Ecto neural progenitor cell (in vitro differentiated cells): ENCODE data around the gene DGLUCY.
"Not testable (repeated sequence)": the region's sequence is repeated elsewhere in the genome, so short reads cannot be mapped to it uniquely, and the experiment has no call there.

Experiments
- DNase-seq: peaks from one replicate; pipeline ENCODE4 v3.0.0-alpha.2; 2018; ENCODE audit warnings: low spot score

DGLUCY gene

DNA sequence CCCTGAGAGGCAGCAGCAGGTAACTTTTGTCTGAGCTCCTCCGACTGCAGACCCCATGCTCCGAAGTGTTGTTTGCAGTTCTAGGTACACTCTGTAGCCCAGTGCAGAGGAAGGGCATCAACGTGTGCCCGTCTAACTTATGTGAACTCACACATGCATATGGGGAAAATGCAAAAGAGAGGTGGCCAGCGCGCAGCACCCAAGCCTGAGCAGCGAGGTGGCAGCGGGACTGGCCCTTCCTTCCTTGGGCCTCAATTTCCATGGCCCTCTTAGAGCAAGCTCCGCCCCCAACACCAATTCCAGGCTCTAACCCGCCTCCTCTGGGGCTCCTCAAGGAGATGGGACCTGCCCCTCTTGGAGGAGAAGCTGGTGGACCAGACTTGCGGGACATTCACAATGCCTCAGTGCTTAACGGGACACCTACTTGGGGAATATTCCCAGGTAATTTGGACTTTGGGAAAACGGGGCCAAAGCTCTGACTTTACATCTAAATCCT, 102.9 kb downstream of the DGLUCY start:
- no peak for DNase-seq

DNA sequence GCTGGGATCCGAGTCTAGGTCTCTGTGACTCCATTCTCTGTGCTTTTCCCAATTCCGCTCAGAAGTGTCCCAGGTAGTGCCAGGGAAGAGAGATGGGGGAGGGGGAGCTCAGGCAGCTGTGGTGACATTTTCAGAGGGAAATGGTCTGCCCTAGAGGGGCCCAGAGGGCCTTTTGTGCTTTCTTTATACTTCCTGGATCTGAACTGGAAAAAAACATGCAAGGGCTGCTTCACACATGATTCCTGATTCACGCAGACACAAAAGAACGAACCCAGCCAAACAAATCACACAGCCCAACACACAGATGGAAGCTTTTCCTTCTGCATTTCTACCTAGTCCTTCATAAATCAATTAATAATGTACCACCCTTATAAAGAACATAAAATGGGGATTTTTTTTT, 104.1 kb downstream of the DGLUCY start:
- DNase-seq, result no peak

DNA sequence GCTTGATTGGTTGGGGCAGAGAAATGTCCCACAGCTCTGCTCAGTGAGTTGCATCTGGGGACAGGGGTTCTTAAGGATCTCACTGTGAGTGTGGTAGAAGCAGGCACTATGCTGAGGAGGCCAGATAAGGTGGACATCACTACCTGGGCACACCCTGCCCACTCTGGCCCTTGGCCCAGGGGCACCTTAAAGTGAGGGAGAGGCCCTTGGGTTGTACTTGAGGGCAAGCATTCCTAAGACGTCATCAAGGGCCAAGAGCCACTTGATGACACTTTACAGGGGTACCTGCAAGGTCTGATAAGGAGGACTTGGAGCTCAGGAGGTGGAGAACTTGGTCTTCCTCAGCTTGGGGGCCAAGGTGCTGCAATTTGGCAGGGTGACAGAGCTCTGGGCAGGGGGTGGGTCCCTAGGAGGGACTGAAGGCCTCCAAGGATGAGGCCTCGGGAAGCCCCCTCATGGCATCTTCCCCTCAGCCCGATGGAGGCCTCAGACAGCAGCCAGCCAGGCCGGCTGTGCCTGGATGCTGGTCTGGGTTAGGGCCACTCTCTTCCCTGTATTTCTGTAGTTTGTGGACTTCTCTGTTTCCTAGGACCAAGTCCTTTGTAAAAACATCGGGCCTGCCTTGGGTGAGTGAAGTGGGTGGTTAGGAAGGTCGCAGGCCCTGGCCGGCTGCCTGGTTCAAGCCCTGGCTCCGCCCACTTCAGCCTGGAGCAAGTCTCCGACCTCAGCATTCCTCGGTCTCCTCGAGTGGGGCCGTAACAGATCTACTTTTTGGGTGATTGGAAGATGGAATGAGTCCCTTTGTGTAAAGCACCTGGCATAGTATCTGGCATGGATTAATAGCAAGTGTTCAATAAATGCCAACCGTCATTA, 105.9 kb downstream of the DGLUCY start:
- DNase-seq, result no peak

DNA sequence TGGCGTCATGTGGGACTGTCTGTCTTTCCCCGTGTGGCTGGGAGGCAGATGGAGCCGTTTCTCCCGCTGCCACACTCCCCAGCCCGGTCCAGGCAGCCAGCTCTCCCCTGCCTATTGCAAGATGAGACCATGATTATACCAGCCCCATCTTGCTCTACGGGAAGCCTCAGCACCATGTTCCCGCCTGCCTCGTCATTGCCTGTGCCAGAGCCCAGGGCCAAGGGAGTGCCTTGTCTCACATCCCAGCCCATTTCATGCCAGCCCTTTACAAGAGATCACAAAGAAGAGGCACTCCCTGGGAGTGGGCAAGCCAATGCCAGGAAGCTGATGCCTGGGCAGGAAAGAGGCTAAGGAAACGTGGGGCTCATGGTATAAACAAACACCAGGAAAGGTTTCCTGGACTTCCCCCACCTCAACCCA, 106.7 kb downstream of the DGLUCY start:
- DNase-seq, result no peak

DNA sequence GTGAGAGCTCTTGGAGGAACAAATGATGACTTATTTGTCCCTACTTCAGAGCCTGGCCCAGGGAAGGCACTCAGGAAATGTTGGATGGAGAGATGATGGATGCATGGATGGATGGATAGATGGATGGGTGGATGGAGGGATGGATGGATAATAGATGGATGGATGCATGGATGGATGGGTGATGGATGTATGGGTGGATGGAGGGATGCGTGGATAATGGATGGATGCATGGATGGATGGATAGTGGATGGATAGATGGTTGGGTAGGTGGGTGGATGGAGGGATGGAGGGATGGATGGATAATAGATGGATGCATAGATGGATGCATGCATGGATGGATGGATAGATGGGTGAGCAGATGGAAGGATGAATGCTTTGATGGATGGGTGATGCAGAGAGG, 107.4 kb downstream of the DGLUCY start:
- DNase-seq, result no peak

DNA sequence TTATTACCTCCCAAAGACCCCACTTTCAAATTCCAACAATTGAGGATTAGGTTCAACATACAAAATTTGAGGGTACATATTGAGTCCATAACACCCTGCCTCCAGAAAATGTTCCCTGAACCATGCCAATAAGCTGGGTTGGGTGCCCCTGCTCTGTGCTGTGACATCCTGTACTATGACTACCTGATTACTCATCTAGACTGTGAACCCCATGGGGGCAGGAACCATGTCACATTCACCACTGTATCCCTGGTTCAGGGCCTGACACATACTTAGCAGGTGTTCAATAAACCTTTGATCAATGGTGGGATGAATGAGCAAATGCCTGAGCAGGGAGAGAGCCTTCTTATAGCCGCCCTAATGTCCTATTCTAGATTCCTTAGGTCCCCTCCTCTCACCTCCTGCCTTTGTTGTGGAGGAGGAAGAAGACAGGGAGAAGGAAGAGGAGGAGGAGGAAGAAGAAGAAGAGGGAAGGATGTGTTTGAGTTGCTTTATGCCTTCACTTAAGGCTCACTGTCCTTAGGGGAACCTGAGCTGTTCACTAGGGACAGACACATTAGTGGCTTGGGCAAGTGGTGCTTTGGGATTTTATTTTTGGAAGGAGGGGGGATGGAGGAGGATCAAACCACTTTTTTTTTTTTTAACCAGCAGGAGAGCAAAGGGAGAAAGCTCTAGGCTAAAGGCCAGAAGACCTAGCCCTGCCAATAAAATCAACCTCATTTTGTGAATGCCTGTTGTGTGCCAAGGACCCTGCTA, 109.3 kb downstream of the DGLUCY start:
- DNase-seq, result no peak

DNA sequence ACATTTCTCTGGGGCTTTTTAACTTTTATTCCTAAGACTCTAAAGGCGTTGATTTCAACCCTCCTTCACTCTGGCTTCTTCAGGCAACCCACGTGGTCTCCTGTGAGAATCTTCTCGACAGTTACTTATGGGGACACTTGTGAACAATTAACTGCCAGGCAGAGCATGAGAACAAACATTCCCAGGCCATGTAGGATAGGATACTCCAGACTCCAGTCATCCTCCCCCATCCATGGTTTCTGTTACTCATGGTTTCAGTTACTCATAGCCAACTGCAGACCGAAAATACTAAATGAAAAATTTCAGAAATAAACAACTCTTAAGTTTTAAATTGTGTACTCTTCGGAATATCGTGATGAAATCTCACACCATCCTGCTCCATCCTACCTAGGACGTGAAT, 111.2 kb downstream of the DGLUCY start:
- no peak for DNase-seq

DNA sequence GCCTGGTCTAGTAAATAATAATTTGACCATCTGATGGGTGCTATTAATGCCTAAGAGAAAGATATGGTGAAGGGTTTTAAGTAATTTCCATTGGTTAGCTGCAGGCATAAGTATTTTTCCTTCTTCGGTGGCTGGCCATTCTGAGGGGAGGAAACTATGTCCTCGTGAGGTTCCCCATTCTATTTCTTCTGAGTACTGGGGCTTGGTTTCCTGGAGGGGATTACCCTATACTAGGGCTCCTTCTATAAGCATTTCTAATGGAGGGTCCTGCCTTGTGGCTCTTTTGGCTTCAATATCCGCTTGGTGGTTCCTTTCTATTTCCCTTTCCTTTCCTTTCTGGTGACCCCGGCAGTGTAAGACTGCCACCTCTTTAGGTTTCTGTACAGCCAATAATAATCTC, 112.5 kb downstream of the DGLUCY start:
- not testable (repeated sequence) for DNase-seq

DNA sequence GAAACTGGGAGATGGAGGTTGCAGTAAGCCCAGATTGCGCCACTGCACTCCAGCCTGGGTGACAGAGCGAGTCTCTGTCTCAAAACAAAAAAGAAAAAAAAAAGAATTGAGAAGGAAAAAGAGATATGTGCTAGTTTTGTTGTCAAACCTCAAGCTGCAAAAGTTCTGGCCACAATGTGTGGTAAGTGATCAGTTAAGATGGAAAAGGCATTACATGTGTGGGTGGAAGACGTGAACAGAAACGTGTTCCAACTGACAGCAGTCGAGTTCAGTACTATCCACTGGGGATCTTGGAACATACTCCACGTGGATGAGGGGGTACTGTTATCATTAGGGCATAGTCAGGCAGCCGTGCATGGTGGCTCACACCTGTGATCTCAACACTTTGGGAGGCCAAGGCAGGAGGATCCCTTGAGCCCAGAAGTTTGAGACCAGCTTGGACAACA, 113.3 kb downstream of the DGLUCY start:
- DNase-seq, result no peak

DNA sequence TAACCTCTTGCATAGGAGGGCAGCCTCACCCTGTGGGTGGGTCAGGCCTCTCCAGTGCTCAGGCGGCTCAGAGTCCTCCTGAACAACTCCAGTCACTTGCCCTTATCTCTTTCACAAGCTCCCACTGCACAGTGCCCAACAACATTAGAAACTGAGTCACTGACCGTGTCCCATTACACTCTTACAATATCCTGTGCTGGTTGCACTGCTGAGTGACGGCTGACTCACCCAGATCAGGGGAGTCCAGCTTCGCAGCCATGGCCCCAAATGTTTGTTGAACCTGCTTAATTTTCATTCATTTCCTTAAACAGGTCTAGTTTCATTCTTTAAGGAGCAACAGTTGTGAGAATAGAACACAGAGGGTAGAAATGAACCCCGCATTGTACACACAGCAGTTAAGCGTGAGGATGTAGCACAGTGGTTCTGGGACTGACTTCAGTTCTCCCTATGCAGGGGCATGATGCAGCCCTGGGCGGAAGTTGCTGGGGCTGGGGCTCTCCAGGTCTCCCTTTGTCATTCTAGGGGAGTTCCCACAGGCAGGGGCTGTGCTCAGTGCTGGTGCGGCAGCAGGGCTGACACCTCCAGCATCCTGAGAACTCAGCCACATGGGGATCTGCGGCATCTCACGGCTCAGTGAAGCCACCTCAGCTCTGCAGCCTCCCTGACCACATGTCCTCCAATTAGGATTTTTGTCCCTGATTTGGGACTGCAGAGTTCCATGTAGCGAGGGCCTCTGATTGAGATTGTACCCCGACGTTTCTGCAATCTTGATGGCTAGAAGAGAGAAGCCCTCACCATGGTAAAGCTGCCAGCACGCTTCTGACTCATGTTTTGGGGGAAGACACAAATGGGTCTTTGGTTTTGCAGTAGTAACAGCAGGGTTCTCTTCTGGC, 114.5 kb downstream of the DGLUCY start:
- no peak for DNase-seq

DNA sequence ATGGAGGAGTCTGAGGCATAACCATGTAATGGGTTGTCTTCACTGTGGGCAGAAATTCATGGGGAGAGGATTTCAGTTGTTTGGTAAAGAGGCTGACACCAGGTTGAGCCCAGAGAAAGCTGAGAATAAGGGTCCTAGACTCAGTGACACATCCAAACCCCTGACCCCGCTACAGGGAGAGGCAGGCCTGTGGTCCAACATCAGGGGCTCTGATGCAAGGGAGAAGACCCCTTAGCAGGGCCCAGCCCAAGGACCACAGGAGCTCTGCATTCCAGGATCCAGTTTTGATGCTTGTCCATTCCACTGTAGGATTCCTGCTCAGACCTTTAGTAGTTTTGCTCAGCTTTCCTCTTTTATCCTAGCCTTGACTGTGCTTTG, 115.1 kb downstream of the DGLUCY start:
- no peak for DNase-seq

DNA sequence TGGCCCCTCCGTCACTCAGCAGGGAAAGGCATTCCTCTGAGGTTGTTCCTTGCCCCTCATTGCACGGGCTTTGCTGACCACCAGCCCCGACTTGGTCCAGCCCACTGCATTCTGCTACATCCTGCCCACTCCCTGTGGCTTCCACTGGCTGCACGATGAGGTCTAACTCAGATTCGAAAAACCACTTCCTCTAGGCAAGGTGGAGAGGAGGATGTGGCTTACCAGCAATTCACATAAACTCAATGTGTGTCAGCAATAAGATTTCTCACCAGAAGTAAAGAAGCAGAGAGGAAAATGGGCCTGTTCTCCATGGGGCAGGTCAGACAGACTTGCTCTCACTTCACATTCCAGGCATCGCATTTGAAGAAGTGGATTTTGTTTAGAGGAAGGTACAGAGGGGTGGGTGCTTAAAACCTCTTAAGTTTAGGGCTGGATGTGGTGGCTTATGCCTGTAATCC, 115.9 kb downstream of the DGLUCY start:
- DNase-seq, result no peak

DNA sequence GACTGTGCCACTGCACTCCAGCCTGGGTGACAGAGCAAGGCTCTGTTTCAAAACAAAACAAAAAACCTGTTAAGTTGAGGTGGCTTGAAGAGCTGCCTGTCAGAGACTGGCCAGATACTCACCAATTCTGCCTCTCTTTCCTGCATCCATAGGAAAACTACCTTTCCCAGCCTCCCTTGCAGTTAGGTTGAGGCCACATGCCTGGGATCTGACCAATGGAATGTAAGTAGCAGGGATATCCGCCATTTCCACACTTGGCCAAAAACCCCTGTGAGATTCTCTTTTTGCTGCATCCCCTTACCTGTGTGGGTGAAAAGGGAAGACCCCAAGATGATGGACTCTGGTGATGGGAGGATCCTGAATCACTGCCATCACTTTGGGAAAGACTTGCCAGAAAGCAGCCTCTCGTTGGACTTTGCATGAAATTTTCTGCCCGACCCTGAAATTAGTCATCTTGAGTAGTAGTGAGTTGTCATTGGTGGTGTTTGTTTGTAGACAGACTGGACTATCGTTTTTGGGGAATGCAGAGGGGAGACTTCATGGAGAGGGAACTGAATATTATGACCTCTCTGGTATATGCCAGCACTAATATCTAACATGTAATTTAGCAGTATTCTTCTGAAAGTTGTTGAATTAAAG, 116.6 kb downstream of the DGLUCY start:
- no peak for DNase-seq

DNA sequence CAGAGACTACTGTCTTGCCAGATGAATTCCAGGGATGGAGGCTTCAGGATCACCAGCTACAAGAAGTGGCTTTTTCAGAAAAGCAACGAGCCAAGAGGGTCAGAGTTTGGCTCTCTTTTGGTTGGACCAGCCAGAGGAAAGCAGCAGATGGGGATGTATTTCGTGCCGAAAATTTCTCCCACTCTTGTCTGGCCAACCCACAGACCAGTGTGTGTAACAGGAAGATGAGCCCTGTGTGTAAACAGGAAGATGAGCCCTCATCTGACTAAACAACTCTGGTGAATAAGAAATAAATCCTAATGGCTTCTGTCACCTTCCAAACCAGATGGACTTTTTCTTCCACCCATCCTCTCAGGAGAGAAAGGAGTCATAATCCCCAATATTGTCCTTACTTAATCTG, 117.6 kb downstream of the DGLUCY start:
- DNase-seq, result no peak

DNA sequence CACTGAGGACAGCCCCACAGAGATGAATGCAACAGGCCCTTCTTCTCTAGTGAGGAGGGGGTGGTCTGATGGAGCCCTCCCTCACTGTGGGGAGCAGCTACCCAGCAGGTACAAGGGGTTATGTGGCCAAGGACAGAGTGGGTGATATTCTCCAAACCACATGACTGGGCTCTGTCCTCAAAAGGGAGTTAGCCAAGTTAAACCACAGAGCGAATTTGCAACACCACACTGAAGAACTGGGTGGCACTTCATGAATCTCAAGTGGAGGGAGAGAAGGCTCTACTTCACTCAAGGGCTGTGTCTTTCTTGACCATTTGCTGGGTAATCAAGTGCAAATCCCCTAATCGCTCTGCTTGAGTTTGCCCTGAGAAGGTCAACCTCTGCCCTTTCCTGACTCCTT, 118.2 kb downstream of the DGLUCY start:
- no peak for DNase-seq

DNA sequence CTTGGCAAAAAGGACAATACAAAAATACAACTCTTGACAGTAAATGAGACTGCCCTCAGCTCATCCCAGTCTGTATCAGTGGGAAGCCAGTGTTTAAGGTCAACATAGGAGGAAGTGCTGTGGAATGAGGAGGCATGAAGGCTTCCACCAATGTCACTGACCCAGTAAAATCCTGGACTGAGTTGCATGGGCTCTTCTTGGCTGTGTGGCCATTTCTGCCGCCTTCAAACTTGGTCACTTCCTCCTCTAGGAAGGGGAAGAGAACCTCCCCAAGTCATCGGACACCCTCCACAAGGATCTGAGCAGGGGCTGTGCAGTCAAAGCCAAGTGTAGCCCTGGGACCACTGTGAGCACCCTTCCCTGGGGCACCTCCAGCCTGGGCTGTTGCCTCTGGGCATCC, 118.7 kb downstream of the DGLUCY start:
- no peak for DNase-seq

DNA sequence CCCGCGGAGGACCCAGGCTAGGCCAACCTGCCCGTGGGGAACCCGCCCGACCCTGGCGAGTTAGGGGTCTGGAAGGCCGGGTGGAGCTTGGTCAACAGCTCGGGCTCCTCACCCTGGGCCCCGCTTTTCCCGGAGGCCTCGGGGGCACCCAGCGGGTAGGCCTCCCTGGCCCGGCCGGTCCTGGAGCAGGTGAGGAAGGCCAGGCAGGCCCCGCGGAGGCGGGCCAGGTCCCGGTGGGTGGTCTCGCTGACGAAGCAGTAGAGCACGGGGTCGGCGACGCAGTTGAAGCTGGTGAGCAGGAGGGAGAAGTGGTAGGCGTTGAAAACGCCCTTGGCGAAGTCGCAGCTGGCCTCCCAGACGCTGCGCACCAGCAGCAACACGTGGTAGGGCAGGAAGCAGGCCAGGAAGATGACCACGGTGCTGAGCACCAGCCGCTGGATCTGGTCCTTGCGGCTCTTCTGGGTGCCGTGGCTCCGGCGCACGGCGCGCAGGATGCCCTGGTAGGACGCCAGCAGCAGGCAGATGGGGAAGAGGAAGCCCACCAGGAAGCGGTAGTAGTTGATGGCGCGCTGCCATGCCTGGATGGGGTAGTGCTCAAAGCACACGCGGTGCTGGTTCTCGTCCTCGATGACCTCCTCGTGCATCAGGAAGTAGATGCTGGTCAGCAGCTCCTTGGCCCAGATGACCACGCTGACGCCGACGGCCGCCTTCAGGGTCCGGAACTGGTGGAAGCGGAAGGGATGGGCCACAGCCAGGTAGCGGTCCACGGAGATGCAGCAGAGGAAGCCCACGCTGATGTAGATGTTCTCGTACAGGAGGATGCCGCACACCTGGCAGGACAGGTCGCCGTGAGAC, 120.3 kb downstream of the DGLUCY start:
- DNase-seq, result no peak

DNA sequence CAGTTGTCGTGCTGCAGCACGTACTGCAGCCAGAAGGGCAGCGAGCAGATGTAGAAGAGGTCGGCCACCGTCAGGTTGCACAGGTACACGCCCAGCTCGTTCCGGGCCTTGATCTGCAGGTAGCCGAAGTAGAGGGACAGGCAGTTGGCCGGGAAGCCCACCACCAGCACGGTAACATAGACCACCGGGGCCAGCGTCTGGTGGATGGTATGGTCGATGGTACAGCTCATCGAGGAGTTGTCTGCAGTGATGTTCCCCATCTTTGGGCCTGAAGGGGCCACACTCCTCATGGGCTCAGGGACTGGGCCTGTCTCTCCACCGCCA, 120.9 kb downstream of the DGLUCY start:
- DNase-seq, result no peak

DNA sequence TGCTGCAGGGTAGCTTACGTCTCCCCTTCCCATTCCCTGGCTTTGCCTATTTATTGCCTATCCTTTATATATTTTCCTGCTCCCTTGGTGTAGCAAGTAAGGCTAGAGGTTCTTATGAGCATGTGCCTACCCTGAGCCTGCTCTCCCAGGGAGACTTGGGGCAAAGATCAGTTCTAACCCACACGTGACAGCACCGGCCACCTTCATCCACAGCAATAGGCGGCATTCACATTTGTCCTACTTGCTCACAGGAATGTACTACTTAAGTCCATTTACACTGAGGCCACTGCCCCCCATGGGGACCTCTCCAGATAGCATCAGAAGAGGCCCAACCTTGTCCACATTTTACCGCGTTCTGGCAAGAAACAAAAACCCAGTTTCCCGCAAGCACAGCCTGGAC, 122.0 kb downstream of the DGLUCY start:
- no peak for DNase-seq

DNA sequence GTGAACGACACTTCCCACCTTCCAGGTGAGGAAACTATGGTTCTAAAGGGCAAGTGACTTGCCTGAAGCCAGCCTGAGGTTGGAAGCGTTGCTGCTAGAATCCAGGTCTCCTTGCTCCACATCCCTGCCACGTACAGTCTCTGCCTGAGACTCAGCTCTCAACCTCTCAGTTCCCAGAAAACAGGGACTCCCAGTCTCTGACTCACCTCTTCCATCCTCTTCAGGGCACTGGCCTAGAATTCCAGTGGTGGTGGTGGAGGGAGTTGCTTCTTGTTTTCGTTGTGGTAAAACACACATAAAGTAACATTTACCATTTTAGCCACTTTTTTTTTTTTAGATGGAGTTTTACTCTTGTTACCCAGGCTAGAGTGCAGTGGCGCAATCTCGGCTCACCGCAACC, 123.3 kb downstream of the DGLUCY start:
- no peak for DNase-seq

DNA sequence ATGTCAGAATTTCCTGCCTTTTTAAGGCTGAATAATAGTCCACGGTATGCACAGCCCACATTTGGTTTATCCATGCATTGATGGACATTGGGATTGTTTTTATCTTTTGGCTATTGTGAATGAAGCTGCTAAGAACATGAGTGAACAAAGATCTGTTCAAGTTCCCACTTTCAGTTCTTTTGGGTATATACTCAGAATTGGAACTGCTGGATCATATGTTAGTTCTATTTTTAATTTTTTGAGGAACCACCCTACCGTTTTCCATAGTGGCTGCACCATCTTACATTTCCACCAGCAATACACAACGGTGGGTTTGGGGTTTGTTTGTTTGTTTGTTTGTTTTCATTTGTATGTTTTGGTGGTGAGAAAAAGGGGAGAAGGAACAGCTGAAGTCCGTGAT, 124.2 kb downstream of the DGLUCY start:
- no peak for DNase-seq
